HEK293T (cell line): ENCODE measurements around the gene KBTBD8.

ENCODE experiments used
- BHLHE40 ChIP-seq: fragments of 450-650 bp; IDR thresholded peaks from 2 replicates; pipeline ENCODE4 v1.6.1; 2016; ENCODE audit warnings: mild to moderate bottlenecking, moderate library complexity, borderline replicate concordance
- CTBP1 ChIP-seq: fragments of 450-650 bp; IDR thresholded peaks from 2 replicates; pipeline ENCODE4 v1.6.1; 2016; ENCODE audit warnings: borderline replicate concordance
- ELF4 ChIP-seq: fragments of 450-650 bp; IDR thresholded peaks from 2 replicates; pipeline ENCODE4 v1.6.1; 2017; ENCODE audit warnings: antibody characterized with exemption
- FOXA1 ChIP-seq: fragments of 450-650 bp; IDR thresholded peaks from 2 replicates; pipeline ENCODE4 v1.6.1; 2016; ENCODE audit warnings: mild to moderate bottlenecking
- FOXK2 ChIP-seq: fragments of 450-650 bp; IDR thresholded peaks from 2 replicates; pipeline ENCODE4 v1.6.1; 2016; ENCODE audit warnings: mild to moderate bottlenecking
- FOXM1 ChIP-seq: fragments of 450-650 bp; IDR thresholded peaks from 2 replicates; pipeline ENCODE4 v1.6.1; 2017; ENCODE audit warnings: mild to moderate bottlenecking, borderline replicate concordance
- HDGF ChIP-seq: fragments of 450-650 bp; IDR thresholded peaks from 2 replicates; pipeline ENCODE4 v1.6.1; 2017; ENCODE audit warnings: antibody characterized with exemption, borderline replicate concordance
- L3MBTL2 ChIP-seq: fragments of 450-650 bp; conservative IDR thresholded peaks from 2 replicates; pipeline ENCODE4 v1.6.1; 2016; ENCODE audit warnings: mild to moderate bottlenecking
- NFRKB ChIP-seq: fragments of 450-650 bp; IDR thresholded peaks from 2 replicates; pipeline ENCODE4 v1.6.1; 2016; ENCODE audit warnings: mild to moderate bottlenecking, moderate library complexity
- SP1 ChIP-seq: fragments of 450-650 bp; IDR thresholded peaks from 2 replicates; pipeline ENCODE4 v1.6.1; 2017
- SUZ12 ChIP-seq: fragments of 450-650 bp; IDR thresholded peaks from 2 replicates; pipeline ENCODE4 v1.6.1; 2016; ENCODE audit warnings: mild to moderate bottlenecking
- TARDBP ChIP-seq: fragments of 450-650 bp; IDR thresholded peaks from 2 replicates; pipeline ENCODE4 v1.6.1; 2016
- ZNF384 ChIP-seq: fragments of 450-650 bp; IDR thresholded peaks from 2 replicates; pipeline ENCODE4 v1.6.1; 2016
- TF ChIP-seq, protein P1 (sequence below): fragments of 450-650 bp; IDR thresholded peaks from 2 replicates; pipeline ENCODE4 v1.6.1; 2016

DNA sequence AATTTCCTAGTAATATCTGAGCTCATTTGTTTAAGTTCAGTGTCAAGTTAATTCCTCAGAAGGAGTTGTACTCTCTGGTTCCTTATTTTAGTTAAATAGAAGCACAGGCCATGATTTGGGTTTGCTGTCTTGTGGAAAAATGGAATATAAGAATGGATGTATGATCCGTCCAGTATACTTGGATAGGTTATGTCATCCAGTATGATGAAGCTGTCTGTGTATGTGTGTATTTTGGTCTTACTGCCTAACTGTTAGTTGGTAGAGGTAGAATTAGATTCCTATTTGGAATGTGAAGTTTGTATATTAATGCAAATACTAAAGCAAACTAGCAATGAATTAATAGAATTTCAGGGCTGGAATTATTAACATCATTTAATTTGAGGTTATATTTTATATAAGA, 7.9 kb downstream of the KBTBD8 start:
- TF ChIP-seq CTBP1 (no peak), FOXA1 (no peak), SP1 (no peak), TARDBP (no peak), SUZ12 (no peak), ZNF384 (no peak), NFRKB (no peak), ELF4 (no peak), BHLHE40 (no peak), FOXK2 (no peak), HDGF (no peak), FOXM1 (no peak), L3MBTL2 (no peak)
- TF ChIP-seq, protein P1, sequence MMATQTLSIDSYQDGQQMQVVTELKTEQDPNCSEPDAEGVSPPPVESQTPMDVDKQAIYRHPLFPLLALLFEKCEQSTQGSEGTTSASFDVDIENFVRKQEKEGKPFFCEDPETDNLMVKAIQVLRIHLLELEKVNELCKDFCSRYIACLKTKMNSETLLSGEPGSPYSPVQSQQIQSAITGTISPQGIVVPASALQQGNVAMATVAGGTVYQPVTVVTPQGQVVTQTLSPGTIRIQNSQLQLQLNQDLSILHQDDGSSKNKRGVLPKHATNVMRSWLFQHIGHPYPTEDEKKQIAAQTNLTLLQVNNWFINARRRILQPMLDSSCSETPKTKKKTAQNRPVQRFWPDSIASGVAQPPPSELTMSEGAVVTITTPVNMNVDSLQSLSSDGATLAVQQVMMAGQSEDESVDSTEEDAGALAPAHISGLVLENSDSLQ = no peak
